Measurements from ENCODE around the gene AKR1B1.

AKR1B1 gene

DNA sequence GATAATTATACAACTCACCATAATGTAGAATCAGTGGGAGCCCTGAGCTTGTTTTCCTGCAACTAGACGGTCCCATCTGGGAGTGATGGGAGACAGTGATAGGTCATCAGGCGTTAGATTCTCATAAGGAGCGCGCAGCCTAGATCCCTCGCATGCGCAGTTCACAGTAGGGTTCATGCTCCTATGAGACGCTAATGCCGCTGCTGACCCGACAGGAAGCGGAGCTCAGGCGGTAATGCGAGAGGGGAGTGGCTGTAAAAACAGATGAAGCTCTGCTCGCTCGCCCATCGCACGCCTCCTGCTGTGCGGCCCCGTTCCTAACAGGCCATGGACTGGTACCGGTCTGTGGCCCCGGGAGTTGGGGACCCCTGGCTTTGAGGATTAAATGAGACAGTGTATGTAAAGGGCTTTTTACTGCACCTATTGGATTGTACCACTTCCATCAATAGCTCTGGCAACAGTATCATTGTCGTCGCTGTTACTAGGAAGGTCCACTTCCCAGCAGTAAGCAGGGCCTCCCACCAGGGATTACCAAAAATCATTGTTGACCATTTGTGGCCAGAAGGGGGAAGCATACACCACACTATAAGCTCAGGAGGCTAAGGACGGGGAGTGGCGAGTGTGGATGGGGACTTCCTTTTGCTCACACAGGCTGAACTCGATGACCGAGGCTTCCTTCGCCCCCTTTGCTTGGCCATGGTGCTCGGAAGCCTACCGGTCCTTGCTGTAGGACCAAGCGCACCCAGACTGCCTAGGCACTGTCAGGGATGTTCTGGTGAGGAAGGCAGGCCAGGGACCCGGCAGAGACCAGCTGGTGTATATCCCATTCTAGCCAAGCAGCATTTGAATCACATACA lies 26.4 kb downstream of the AKR1B1 start:
- TF ChIP-seq, protein P1, sequence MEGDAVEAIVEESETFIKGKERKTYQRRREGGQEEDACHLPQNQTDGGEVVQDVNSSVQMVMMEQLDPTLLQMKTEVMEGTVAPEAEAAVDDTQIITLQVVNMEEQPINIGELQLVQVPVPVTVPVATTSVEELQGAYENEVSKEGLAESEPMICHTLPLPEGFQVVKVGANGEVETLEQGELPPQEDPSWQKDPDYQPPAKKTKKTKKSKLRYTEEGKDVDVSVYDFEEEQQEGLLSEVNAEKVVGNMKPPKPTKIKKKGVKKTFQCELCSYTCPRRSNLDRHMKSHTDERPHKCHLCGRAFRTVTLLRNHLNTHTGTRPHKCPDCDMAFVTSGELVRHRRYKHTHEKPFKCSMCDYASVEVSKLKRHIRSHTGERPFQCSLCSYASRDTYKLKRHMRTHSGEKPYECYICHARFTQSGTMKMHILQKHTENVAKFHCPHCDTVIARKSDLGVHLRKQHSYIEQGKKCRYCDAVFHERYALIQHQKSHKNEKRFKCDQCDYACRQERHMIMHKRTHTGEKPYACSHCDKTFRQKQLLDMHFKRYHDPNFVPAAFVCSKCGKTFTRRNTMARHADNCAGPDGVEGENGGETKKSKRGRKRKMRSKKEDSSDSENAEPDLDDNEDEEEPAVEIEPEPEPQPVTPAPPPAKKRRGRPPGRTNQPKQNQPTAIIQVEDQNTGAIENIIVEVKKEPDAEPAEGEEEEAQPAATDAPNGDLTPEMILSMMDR (IDR thresholded peaks at IDR 0.05; ENCODE audit: low read depth, low read length, missing control alignments): peak; percentile 68
- H3K4me3 ChIP-seq (ENCODE audit: low read depth, low read length): peak overlapping the region; percentile 51
- peak overlapping the region; percentile 13 for H3K27ac ChIP-seq
- H3K27me3 ChIP-seq (replicated peaks): no peaks in the 10 kb centered on the region
- peak; percentile 89 for DNase-seq
- in situ Hi-C loops (cut with HindIII; ENCODE audit: low pct_ligation_motif_present, low sequenced_read_pairs): loop anchor here (5.0 kb wide), 1 partner anchor 80 kb away; no protein-coding TSS in a partner anchor
- H3K36me3 ChIP-seq (replicated peaks): no peaks in the 10 kb centered on the region

DNA sequence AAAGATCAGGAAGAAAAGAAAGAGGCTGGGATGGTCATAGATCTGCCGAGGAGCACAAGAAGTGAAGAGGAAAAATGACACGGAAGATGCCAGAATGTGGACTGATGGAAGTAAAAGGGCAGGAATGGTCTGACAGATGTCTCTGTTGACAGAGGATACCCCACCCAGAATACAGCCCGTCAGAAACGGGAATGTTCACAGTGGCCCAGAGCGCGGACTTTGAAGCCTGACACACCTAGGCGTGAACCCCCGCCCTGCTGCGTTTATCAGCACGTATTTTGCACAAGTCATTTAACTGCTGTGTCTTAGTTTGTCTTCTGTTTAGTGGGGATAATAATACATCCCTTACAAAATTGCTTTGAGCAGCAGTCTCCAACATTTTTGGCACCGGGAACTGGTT lies 27.1 kb downstream of the AKR1B1 start:
- Histone ChIP-seq H3K36me3 (replicated peaks) (no peaks in the 10 kb centered on the region), H3K27ac (no peak overlapping the region), H3K4me3 (ENCODE audit: low read depth, low read length) (peak overlapping the region; percentile 51), H3K27me3 (replicated peaks) (no peaks in the 10 kb centered on the region)
- in situ Hi-C loops (cut with HindIII; ENCODE audit: low pct_ligation_motif_present, low sequenced_read_pairs): loop anchor here (5.0 kb wide), 1 partner anchor 80 kb away; no protein-coding TSS in a partner anchor
- DNase-seq: no peak
- TF ChIP-seq, protein P1 (IDR thresholded peaks at IDR 0.05; ENCODE audit: low read depth, low read length, missing control alignments): no peak

DNA sequence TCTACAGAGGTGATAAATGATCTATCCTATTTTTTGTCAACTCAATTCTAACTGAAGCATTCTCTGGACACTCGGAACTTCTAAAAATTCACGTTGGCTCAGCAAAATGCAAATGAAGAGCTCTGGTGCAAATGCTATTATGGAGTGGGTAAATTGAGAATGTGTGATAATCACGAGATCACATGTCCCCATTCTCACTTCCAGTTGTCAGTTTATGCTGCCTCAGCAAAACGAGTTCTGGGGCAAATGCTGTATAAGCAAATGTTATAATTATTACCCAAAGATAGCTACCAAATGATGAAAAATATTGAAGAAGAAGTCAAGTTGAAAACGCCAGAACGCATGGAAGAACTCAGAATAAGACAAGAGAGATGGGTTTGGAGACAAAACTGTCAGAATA lies 29.4 kb downstream of the AKR1B1 start:
- no peak overlapping the region for H3K27ac ChIP-seq
- no peak for DNase-seq
- in situ Hi-C loops (cut with HindIII; ENCODE audit: low pct_ligation_motif_present, low sequenced_read_pairs): no loop called here
- no peaks in the 10 kb centered on the region for H3K27me3 ChIP-seq (replicated peaks)
- no peaks in the 10 kb centered on the region for H3K36me3 ChIP-seq (replicated peaks)
- TF ChIP-seq, protein P1 (IDR thresholded peaks at IDR 0.05; ENCODE audit: low read depth, low read length, missing control alignments): no peak
- H3K4me3 ChIP-seq (ENCODE audit: low read depth, low read length): no peak overlapping the region

DNA sequence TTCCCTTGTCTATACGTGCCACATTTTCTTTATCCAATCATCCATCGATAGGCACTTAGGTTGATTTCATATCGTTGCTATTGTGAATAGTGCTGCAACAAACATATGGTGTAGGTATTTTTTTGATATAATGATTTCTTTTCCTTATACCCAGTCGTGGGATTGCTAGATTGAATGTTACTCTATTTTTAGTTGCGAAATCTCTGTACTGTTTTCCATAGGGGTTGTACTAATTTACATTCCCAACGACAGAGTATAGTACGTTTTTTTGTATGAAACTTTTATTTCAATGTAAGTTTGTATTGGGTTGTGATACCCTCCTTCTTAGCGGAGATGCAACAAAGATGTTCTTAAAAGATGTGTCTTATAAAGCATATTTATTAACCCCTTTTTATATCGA lies 30.0 kb downstream of the AKR1B1 start:
- Histone ChIP-seq H3K4me3 (ENCODE audit: low read depth, low read length) (no peak overlapping the region), H3K36me3 (replicated peaks) (no peaks in the 10 kb centered on the region), H3K27me3 (replicated peaks) (no peaks in the 10 kb centered on the region), H3K27ac (no peak overlapping the region)
- TF ChIP-seq, protein P1 (IDR thresholded peaks at IDR 0.05; ENCODE audit: low read depth, low read length, missing control alignments): no peak
- no peak for DNase-seq
- in situ Hi-C loops (cut with HindIII; ENCODE audit: low pct_ligation_motif_present, low sequenced_read_pairs): no loop called here

DNA sequence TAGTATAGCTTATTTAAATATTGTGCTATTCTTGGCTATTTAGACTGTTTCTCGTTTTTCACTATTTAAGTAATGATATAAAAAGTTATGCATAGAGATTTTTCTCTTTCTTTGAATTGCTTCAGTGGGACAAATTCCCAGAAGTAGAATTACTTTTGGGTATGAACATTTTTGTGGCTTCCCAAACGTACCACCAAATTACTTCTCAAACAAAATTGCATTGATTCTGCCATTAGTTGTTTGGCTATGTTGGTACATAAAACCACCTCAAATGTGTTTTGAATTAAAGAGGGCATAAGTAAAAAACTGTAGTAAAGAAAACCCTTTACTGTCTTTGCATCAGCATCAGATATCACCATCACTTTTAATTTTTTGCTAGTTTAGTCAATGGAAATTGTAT lies 31.0 kb downstream of the AKR1B1 start:
- in situ Hi-C loops (cut with HindIII; ENCODE audit: low pct_ligation_motif_present, low sequenced_read_pairs): no loop called here
- TF ChIP-seq, protein P1 (IDR thresholded peaks at IDR 0.05; ENCODE audit: low read depth, low read length, missing control alignments): no peak
- DNase-seq: no peak
- Histone ChIP-seq H3K36me3 (replicated peaks) (no peaks in the 10 kb centered on the region), H3K27me3 (replicated peaks) (no peaks in the 10 kb centered on the region), H3K27ac (no peak overlapping the region), H3K4me3 (ENCODE audit: low read depth, low read length) (no peak overlapping the region)

All from brain microvascular endothelial cell (primary cell).